Right hindlimb (tissue), 1 donor: ENCODE results near the gene STX12.
A peak's percentile ranks its signal among the peaks of the same experiment; 100 is the strongest.
"Not testable (repeated sequence)": the region's sequence is repeated elsewhere in the genome, so short reads cannot be mapped to it uniquely, and the experiment has no call there.

Source experiments
- DNase-seq: peaks from one replicate; pipeline ENCODE4 v3.0.0-alpha.2; 2018

Gene STX12

GRCh38 chr1:27776276-27776675 lies 3.3 kb downstream of the STX12 start:
- DNase-seq = not testable (repeated sequence)

- DNase-seq = no peak
Measured at GRCh38 chr1:27778056-27778455, 5.0 kb downstream of the STX12 start.

- no peak for DNase-seq
Measured at GRCh38 chr1:27779122-27779521, 6.1 kb downstream of the STX12 start.

GRCh38 chr1:27782950-27783349 lies 9.9 kb downstream of the STX12 start:
- no peak for DNase-seq

GRCh38 chr1:27784700-27785099 lies 11.7 kb downstream of the STX12 start:
- no peak for DNase-seq

GRCh38 chr1:27785781-27786455 lies 12.9 kb downstream of the STX12 start:
- DNase-seq = no peak

GRCh38 chr1:27787895-27788294 lies 14.9 kb downstream of the STX12 start:
- no peak for DNase-seq

- no peak for DNase-seq
Measured at GRCh38 chr1:27789540-27790041, 16.6 kb downstream of the STX12 start.

- not testable (repeated sequence) for DNase-seq
Measured at GRCh38 chr1:27790270-27790669, 17.3 kb downstream of the STX12 start.

- DNase-seq = no peak
Measured at GRCh38 chr1:27795601-27796000, 22.6 kb downstream of the STX12 start.

- DNase-seq = no peak
Measured at GRCh38 chr1:27804791-27805190, 31.8 kb downstream of the STX12 start.

- no peak for DNase-seq
Measured at GRCh38 chr1:27806758-27807157, 33.7 kb downstream of the STX12 start.

- DNase-seq = no peak
Measured at GRCh38 chr1:27807385-27807784, 34.4 kb downstream of the STX12 start.

GRCh38 chr1:27808131-27808530 lies 35.1 kb downstream of the STX12 start:
- not testable (repeated sequence) for DNase-seq

GRCh38 chr1:27809883-27810282 lies 36.9 kb downstream of the STX12 start:
- no peak for DNase-seq

- DNase-seq = no peak
Measured at GRCh38 chr1:27811741-27812500, 38.9 kb downstream of the STX12 start.

- DNase-seq = no peak
Measured at GRCh38 chr1:27816921-27817630, 44.1 kb downstream of the STX12 start.

GRCh38 chr1:27821761-27822315 lies 48.8 kb downstream of the STX12 start:
- DNase-seq = no peak

- DNase-seq = no peak
Measured at GRCh38 chr1:27823784-27824183, 50.8 kb downstream of the STX12 start.

GRCh38 chr1:27824411-27824810 lies 51.4 kb downstream of the STX12 start:
- DNase-seq = no peak

- not testable (repeated sequence) for DNase-seq
Measured at GRCh38 chr1:27829339-27829960, 56.4 kb downstream of the STX12 start.

- peak; percentile 97 for DNase-seq
Measured at GRCh38 chr1:27830621-27831440, 57.8 kb downstream of the STX12 start, which contains the start of gene PPP1R8. PPP1R8 (plus strand) TSS chr1:27830782; CDS start chr1:27830836, 54 bp downstream.
